Measurements from ENCODE around the gene REEP6. TPM values are rescaled to one million over a fixed set of nuclear protein-coding genes. Genes with fewer than 3 reads are reported as not detected.

The REEP6 gene
- total and polyA plus RNA-seq, 2 of the 8 experiments (the other 6 are each of a cell fraction or from before 2014, with no cell fraction given): 12.6 to 20.7 TPM

DNA sequence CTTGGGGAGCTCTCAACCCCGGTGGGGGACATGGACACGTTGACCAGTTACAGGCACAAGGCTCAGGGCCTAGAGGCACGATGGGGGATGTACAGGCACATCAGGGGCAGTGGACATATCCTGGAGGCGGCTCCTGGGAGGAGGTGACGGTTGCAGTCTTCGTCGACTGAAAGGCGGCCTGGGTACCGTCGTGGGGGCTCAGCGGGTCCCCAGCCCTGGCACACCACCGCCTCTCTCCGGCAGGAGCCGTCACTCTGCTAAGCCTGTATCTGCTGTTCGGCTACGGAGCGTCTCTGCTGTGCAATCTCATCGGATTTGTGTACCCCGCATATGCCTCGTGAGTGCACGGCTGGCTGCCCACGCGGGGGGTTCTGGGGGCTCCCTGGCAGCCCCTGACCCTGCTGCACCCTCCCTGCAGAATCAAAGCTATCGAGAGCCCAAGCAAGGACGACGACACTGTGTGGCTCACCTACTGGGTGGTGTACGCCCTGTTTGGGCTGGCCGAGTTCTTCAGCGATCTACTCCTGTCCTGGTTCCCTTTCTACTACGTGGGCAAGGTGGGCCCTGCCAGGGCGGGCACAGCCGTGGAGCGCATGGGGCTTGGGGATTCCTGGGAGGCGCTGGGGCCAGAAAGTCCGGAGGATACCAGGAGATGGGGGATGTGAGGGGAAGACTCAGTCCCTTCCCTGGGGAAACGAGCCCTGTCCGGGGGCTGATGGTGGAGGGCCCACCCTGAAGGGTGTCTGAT lies 4.2 kb downstream of the REEP6 start:
- Histone ChIP-seq H4K5ac (ENCODE audit: insufficient read length, low read depth, low read length) (no peak overlapping the region), H3K36me3 (ENCODE audit: control insufficient read depth in 2 of 4, insufficient read depth in 4 of 4, low read length in 3 of 4) (no peaks in the 10 kb centered on the region), H3K79me1 (ENCODE audit: low read depth, low read length) (no peaks in the 10 kb centered on the region), H3K4me3 (ENCODE audit: extremely low read depth in 1 of 4, insufficient read depth in 2 of 4, low read depth in 3 of 4, low read length in 4 of 4) (no peak overlapping the region), H4K8ac (ENCODE audit: extremely low read depth, insufficient read depth, low read length) (0 out of 2 replicates have a peak overlapping the region, but pooled peaks have one; percentile 38), H3K23me2 (ENCODE audit: low read depth, low read length) (peaks cover 9% of the 10 kb centered on the region), H3K27me3 (replicated peaks in 1 of 4; ENCODE audit: control insufficient read depth in 3 of 4, extremely low read depth in 1 of 4, insufficient read depth in 3 of 4, low read length in 3 of 4) (peaks cover 3 to 17% (median 9%) of the 10 kb centered on the region in 4 experiments; a peak in 6 of 7 replicates), H3K27ac (ENCODE audit: low read depth, low read length) (no peak overlapping the region), H3K4ac (replicated peaks; ENCODE audit: insufficient read length, low read depth, low read length) (no peak overlapping the region), H2AK5ac (ENCODE audit: low read depth, low read length) (no peak overlapping the region), H2BK5ac (ENCODE audit: low read depth, low read length) (no peak overlapping the region), H3K56ac (replicated peaks; ENCODE audit: insufficient read length, low read depth, low read length) (no peak overlapping the region), H3K9ac (replicated peaks in 1 of 4; ENCODE audit: extremely low read depth in 1 of 4, low read depth in 3 of 4, low read length in 3 of 4) (no peak overlapping the region), H3K18ac (ENCODE audit: extremely low read depth, low read length) (no peak overlapping the region), H2BK12ac (ENCODE audit: low read depth, low read length) (no peak overlapping the region), H3K23ac (ENCODE audit: insufficient read length) (no peak overlapping the region), H3K14ac (ENCODE audit: insufficient read length) (no peak overlapping the region), H3K4me2 (ENCODE audit: insufficient read depth in 1 of 2, low read depth in 2 of 2, low read length in 2 of 2) (no peak overlapping the region), H2AFZ (ENCODE audit: low read length) (no peak overlapping the region), H3K9me3 (ENCODE audit: insufficient read depth in 2 of 2, low read depth in 1 of 2, low read length in 1 of 2) (peaks cover 3 to 7% of the 10 kb centered on the region in 2 experiments; a peak in 2 of 4 replicates), H2BK15ac (ENCODE audit: low read length) (no peak overlapping the region), H2BK20ac (ENCODE audit: low read length) (no peak overlapping the region), H2BK120ac (replicated peaks; ENCODE audit: low read depth, low read length) (no peak overlapping the region), H4K91ac (replicated peaks; ENCODE audit: insufficient read length, low read length) (no peak overlapping the region), H4K20me1 (replicated peaks in 1 of 2; ENCODE audit: control insufficient read depth in 1 of 2, insufficient read depth in 2 of 2, low read length in 2 of 2) (peaks cover 0 to 5% of the 10 kb centered on the region in 2 experiments), H3K4me1 (replicated peaks in 1 of 4; ENCODE audit: control insufficient read depth in 3 of 4, insufficient read depth in 4 of 4, low read length in 3 of 4) (no peaks in the 10 kb centered on the region; a peak in 4 of 7 replicates), H3K79me2 (ENCODE audit: control insufficient read depth in 1 of 2, insufficient read depth in 2 of 2, low read length in 2 of 2) (no peaks in the 10 kb centered on the region)
- DNase-seq (ENCODE audit: low read depth in 1 of 2, low spot score in 2 of 2) (no peak), FAIRE-seq (no peak)
- TF ChIP-seq SIN3A (conservative IDR thresholded peaks at IDR 0.05 in 1 of 2, IDR thresholded peaks at IDR 0.05 in 1 of 2; ENCODE audit: low read depth in 1 of 2, low read length in 2 of 2) (no peak), SP4 (IDR thresholded peaks at IDR 0.05; ENCODE audit: low read length) (no peak), SIRT6 (IDR thresholded peaks at IDR 0.05; ENCODE audit: low read length) (no peak), MAFK (IDR thresholded peaks at IDR 0.05; ENCODE audit: low read depth, low read length) (no peak), BACH1 (IDR thresholded peaks at IDR 0.05; ENCODE audit: low read length) (no peak), CHD1 (IDR thresholded peaks at IDR 0.05; ENCODE audit: low read depth, low read length) (no peak), CREB1 (IDR thresholded peaks at IDR 0.05) (no peak), POU5F1 (IDR thresholded peaks at IDR 0.05; ENCODE audit: low read depth, low read length) (no peak), HDAC6 (IDR thresholded peaks at IDR 0.05; ENCODE audit: low read depth, low read length) (no peak), RAD21 (IDR thresholded peaks at IDR 0.05 in 1 of 2, conservative IDR thresholded peaks at IDR 0.05 in 1 of 2; ENCODE audit: low read depth in 2 of 2, low read length in 2 of 2) (no peak), NRF1 (IDR thresholded peaks at IDR 0.05; ENCODE audit: low read depth, low read length) (no peak), CEBPB (IDR thresholded peaks at IDR 0.05; ENCODE audit: low read depth, low read length) (no peak)
- TF ChIP-seq, protein P1, sequence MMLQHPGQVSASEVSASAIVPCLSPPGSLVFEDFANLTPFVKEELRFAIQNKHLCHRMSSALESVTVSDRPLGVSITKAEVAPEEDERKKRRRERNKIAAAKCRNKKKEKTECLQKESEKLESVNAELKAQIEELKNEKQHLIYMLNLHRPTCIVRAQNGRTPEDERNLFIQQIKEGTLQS (IDR thresholded peaks at IDR 0.05; ENCODE audit: insufficient read depth, low read depth, low read length): no peak
- ChIA-PET POLR2A (ENCODE audit: partially characterized antibody) (interaction anchor here (0.7 to 1.3 kb wide), 3 partner anchors 11 to 83 kb away, joined by 3 to 4 read pairs (median 4); no protein-coding TSS in a partner anchor), CTCF (ENCODE audit: partially characterized antibody) (interaction anchor here (0.7 to 2.6 kb wide), 2 partner anchors 8 to 29 kb away, joined by 3 to 14 read pairs; no protein-coding TSS in a partner anchor)
- WGBS, 2 experiments (ENCODE audit: extremely low coverage in 1 of 2, insufficient coverage in 1 of 2, insufficient read length in 1 of 2, insufficient replicate concordance in 2 of 2, low coverage in 1 of 2, low lambda C conversion rate in 2 of 2, missing lambda C conversion rate in 1 of 2): 89% methylated on average over 35 of the region's 37 CpGs; no CpG with 5 or more reads in 1 of the 2 experiments

All from H1 (cell line).